CD14-positive monocyte (primary cell): ENCODE data around the gene TAMM41. TPM values are rescaled to one million over a fixed set of nuclear protein-coding genes. Genes with fewer than 3 reads are reported as not detected.

Experiments
- DNase-seq, 3 donors: peaks; one replicate each; pipeline ENCODE4 v3.0.0-alpha.2; 2011 to 2022
- H2AFZ ChIP-seq: 2 replicates; pipeline ENCODE4 v1.6.0; 2012; ENCODE audit warnings: mild to moderate bottlenecking, low read depth, low read length, inconsistent platforms; ENCODE audit not compliant: insufficient read depth, poor library complexity, severe bottlenecking
- H3K27ac ChIP-seq, 2 donors: 1 replicate in 1 of 2; 2 replicates in 1 of 2; pipeline ENCODE4 v1.5.1; 2012 to 2013; ENCODE audit warnings: low read length in 2 of 2, control low read depth in 1 of 2, inconsistent platforms in 1 of 2, low read depth in 1 of 2, mild to moderate bottlenecking in 1 of 2
- H3K27me3 ChIP-seq, 2 donors: one replicate each; pipeline versions ENCODE4 v1.6.0 to v1.6.1; 2011 to 2013; ENCODE audit warnings: low read length in 2 of 2; ENCODE audit not compliant: control insufficient read depth in 2 of 2, insufficient read depth in 2 of 2
- H3K36me3 ChIP-seq, 2 donors: replicated peaks in 1 of 2; 1 replicate in 1 of 2; 2 replicates in 1 of 2; pipeline versions ENCODE4 v1.5.1 to v1.6.1; 2012 to 2013; ENCODE audit warnings: low read length in 2 of 2, control low read depth in 1 of 2, inconsistent platforms in 1 of 2, mild to moderate bottlenecking in 1 of 2; ENCODE audit not compliant: insufficient read depth in 2 of 2, control insufficient read depth in 1 of 2
- H3K4me1 ChIP-seq, 2 donors: 1 replicate in 1 of 2; 2 replicates in 1 of 2; pipeline versions ENCODE4 v1.5.1 to v1.6.1; 2012 to 2013; ENCODE audit warnings: low read length in 2 of 2, control low read depth in 1 of 2, inconsistent platforms in 1 of 2, mild to moderate bottlenecking in 1 of 2, moderate library complexity in 1 of 2; ENCODE audit not compliant: insufficient read depth in 2 of 2, control insufficient read depth in 1 of 2
- H3K4me2 ChIP-seq: replicated peaks from 2 replicates; pipeline ENCODE3; 2012; ENCODE audit warnings: low read length, moderate library complexity, mild to moderate bottlenecking; ENCODE audit not compliant: poor library complexity, severe bottlenecking; ENCODE audit errors: extremely low read depth
- H3K4me3 ChIP-seq, 3 experiments: fragments of 200-600 bp in 1 of 3; sonication (generic) in 1 of 3; replicated peaks in 1 of 3; 1 replicate in 2 of 3; 2 replicates in 1 of 3; pipeline ENCODE4 v1.5.1; 2011 to 2013; ENCODE audit warnings: low read length in 3 of 3, mild to moderate bottlenecking in 3 of 3, control low read depth in 2 of 3, low read depth in 2 of 3, inconsistent platforms in 1 of 3, moderate library complexity in 1 of 3
- H3K79me2 ChIP-seq: 2 replicates; pipeline ENCODE4 v1.6.0; 2012; ENCODE audit warnings: mild to moderate bottlenecking, control low read depth, inconsistent platforms, low read length, moderate library complexity; ENCODE audit not compliant: insufficient read depth
- H3K9ac ChIP-seq: 2 replicates; pipeline ENCODE4 v1.6.0; 2017; ENCODE audit warnings: low read length, mild to moderate bottlenecking; ENCODE audit not compliant: insufficient read depth, poor library complexity, severe bottlenecking
- H3K9me3 ChIP-seq, 2 donors: replicated peaks in 1 of 2; 1 replicate in 1 of 2; 2 replicates in 1 of 2; pipeline versions ENCODE4 v1.5.1 to v1.6.1; 2012 to 2013; ENCODE audit warnings: low read length in 2 of 2, control low read depth in 1 of 2; ENCODE audit not compliant: control insufficient read depth in 1 of 2, insufficient read depth in 1 of 2
- H4K20me1 ChIP-seq: 2 replicates; pipeline ENCODE4 v1.6.0; 2012; ENCODE audit warnings: mild to moderate bottlenecking, low read length, control low read depth, moderate library complexity; ENCODE audit not compliant: insufficient read depth
- H3K27ac Mint-ChIP-seq, 7 donors: one replicate each; pipeline ENCODE4 v1.8.0; 2020; ENCODE audit warnings: mild to moderate bottlenecking in 7 of 7, mixed read lengths in 7 of 7, moderate library complexity in 6 of 7, inconsistent platforms in 2 of 7
- H3K27me3 Mint-ChIP-seq, 3 donors: one replicate each; pipeline ENCODE4 v1.8.0; 2021 to 2022; ENCODE audit warnings: low read depth in 3 of 3, mild to moderate bottlenecking in 3 of 3, mixed read lengths in 3 of 3, moderate library complexity in 3 of 3, inconsistent platforms in 1 of 3
- H3K36me3 Mint-ChIP-seq, 2 donors: one replicate each; pipeline ENCODE4 v1.8.0; 2020; ENCODE audit warnings: mixed read lengths in 2 of 2, inconsistent platforms in 1 of 2, mild to moderate bottlenecking in 1 of 2
- H3K4me1 Mint-ChIP-seq: one replicate; pipeline ENCODE4 v1.8.0; 2020; ENCODE audit warnings: mild to moderate bottlenecking, mixed read lengths
- H3K4me3 Mint-ChIP-seq, 2 donors: one replicate each; pipeline ENCODE4 v1.8.0; 2020; ENCODE audit warnings: mild to moderate bottlenecking in 2 of 2, mixed read lengths in 2 of 2, moderate library complexity in 1 of 2
- H3K9me3 Mint-ChIP-seq, 7 donors: one replicate each; pipeline ENCODE4 v1.8.0; 2020 to 2022; ENCODE audit warnings: mixed read lengths in 7 of 7, mild to moderate bottlenecking in 6 of 7, moderate library complexity in 6 of 7, inconsistent platforms in 2 of 7
- WGBS: methylation state at CpG from one replicate; pipeline ENCODE4 v1.1.5; 2013; ENCODE audit warnings: missing lambda C conversion rate; ENCODE audit not compliant: insufficient coverage; 5-methylcytosine and 5-hydroxymethylcytosine counted together
- intact Hi-C, 2 donors: fragments of 100-400 bp; cut with micrococcal nuclease; formaldehyde crosslinking; loops; one replicate each; pipeline versions ENCODE4 v1.15.0 to v1.15.1; 2023
- polyA plus RNA-seq, 3 donors: library from polyadenylated mRNA; depleted of rRNA in 1 of 3; unstranded in 2 of 3; stranded (reverse) in 1 of 3; fragments of 300-500 nt in 2 of 3; fragments of >200 nt in 1 of 3; fragmentation: Illumina TruSeq in 2 of 3; gene quantifications; 1 replicate in 2 of 3; 2 replicates in 1 of 3; pipeline ENCODE4 v1.2.3, GENCODE V29; 2012 to 2021
- TF ChIP-seq, protein P1 (sequence below): fragments of 200-600 bp; IDR thresholded peaks from one replicate; pipeline ENCODE4 v1.8.0; 2022; ENCODE audit warnings: antibody characterized with exemption, mild to moderate bottlenecking

TAMM41 gene
- polyA plus RNA-seq, 3 donors: 3.7 to 10.8 (median 5.0) TPM

DNA sequence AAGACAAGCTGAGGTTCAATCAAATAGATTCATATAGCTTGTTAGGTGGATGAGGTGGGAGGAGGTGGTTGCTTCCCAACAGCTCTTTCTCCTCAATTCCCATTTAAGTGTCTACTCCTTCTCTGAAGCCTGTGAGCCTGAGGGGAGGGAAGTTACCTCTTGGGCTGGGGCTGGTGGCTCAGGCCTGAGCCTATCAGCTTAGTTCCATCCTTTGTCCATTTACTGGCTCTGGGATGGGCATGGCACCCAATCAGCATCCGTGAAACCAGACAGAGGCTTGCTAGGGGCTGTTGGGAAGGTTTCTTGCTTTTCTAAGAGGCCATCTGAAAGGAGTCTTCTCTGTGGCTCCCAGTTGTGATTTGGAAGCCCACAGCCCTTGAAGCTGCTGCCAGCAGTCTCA is 57.3 kb downstream of the TAMM41 start:
- Histone ChIP-seq H3K4me3 (no peak overlapping the region), H3K27ac (no peak overlapping the region), H3K9me3 (peaks cover 6 to 7% of the 10 kb centered on the region in 2 donors), H3K27me3 (no peaks in the 10 kb centered on the region), H3K4me2 (no peak overlapping the region), H3K4me1 (no peaks in the 10 kb centered on the region), H3K9ac (no peak overlapping the region), H3K79me2 (no peaks in the 10 kb centered on the region), H4K20me1 (no peaks in the 10 kb centered on the region), H2AFZ (no peak overlapping the region), H3K36me3 (peaks cover 47 to 76% of the 10 kb centered on the region in 2 donors)
- WGBS: 100% methylated on average over 1 of the region's 1 CpG
- H3K36me3 Mint-ChIP-seq: peaks cover 62 to 77% of the 10 kb centered on the region in 2 donors
- no peak for DNase-seq
- H3K9me3 Mint-ChIP-seq: peaks cover 0 to 9% (median 3%) of the 10 kb centered on the region in 7 donors
- intact Hi-C loops: no loop called here
- no peak overlapping the region for H3K4me3 Mint-ChIP-seq
- H3K4me1 Mint-ChIP-seq: peaks cover 9% of the 10 kb centered on the region
- TF ChIP-seq, protein P1, sequence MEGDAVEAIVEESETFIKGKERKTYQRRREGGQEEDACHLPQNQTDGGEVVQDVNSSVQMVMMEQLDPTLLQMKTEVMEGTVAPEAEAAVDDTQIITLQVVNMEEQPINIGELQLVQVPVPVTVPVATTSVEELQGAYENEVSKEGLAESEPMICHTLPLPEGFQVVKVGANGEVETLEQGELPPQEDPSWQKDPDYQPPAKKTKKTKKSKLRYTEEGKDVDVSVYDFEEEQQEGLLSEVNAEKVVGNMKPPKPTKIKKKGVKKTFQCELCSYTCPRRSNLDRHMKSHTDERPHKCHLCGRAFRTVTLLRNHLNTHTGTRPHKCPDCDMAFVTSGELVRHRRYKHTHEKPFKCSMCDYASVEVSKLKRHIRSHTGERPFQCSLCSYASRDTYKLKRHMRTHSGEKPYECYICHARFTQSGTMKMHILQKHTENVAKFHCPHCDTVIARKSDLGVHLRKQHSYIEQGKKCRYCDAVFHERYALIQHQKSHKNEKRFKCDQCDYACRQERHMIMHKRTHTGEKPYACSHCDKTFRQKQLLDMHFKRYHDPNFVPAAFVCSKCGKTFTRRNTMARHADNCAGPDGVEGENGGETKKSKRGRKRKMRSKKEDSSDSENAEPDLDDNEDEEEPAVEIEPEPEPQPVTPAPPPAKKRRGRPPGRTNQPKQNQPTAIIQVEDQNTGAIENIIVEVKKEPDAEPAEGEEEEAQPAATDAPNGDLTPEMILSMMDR: no peak
- no peak overlapping the region for H3K27ac Mint-ChIP-seq
- H3K27me3 Mint-ChIP-seq: peaks cover 0 to 2% (median 0%) of the 10 kb centered on the region in 3 donors

DNA sequence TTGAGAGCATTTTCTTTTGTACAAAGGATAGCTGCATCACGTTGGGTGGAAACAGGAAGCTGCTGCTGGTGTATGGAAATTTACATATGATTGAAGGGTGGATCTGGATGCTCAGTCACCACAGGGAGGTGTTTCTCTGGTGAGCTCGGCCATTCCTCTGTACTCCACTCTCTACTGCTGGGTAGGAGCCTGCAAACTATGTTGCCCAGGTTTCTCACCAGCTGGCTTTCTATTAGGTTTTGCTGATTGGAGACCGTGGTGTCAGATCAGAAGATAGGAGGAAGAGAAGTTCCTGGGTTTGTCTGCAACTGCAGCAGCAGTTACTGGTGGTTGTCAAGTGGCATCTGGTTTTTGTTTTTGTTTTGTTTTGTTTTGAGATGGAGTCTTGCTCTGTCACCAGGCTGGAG is 61.7 kb downstream of the TAMM41 start:
- 82% methylated on average over 1 of the region's 3 CpGs for WGBS
- TF ChIP-seq, protein P1: no peak
- Mint-ChIP-seq H3K36me3 (peaks cover 28 to 37% of the 10 kb centered on the region in 2 donors), H3K4me3 (no peak overlapping the region), H3K27ac (peak overlapping the region; percentile 43 to 85 (median 68)), H3K4me1 (peaks cover 14% of the 10 kb centered on the region), H3K9me3 (peaks cover 0 to 9% (median 3%) of the 10 kb centered on the region in 7 donors), H3K27me3 (peaks cover 0 to 2% (median 0%) of the 10 kb centered on the region in 3 donors)
- Histone ChIP-seq H3K4me2 (no peak overlapping the region), H3K27ac (no peak overlapping the region), H3K36me3 (peaks cover 27 to 32% of the 10 kb centered on the region in 2 donors), H3K27me3 (no peaks in the 10 kb centered on the region), H2AFZ (no peak overlapping the region), H3K9me3 (peaks cover 6 to 7% of the 10 kb centered on the region in 2 donors), H3K4me3 (no peak overlapping the region), H3K9ac (no peak overlapping the region), H4K20me1 (no peaks in the 10 kb centered on the region), H3K4me1 (no peaks in the 10 kb centered on the region), H3K79me2 (no peaks in the 10 kb centered on the region)
- intact Hi-C loops: no loop called here
- DNase-seq: no peak
